Measurements from ENCODE around the gene RBM34.
"Not testable (repeated sequence)": the region's sequence is repeated elsewhere in the genome, so short reads cannot be mapped to it uniquely, and the experiment has no call there.

- TF ChIP-seq CTCF, POLR2A (IDR thresholded peaks at IDR 0.05): not testable (repeated sequence)
Measured at GRCh38 chr1:235097501-235097900, 63.5 kb downstream of the RBM34 start.

All from testis (tissue), 2 donors.